GM21381 (cell line): ENCODE measurements around the gene SMOC1.

Experiments used
- ATAC-seq: cut with Tn5 transposase; IDR thresholded peaks from one replicate; pipeline ENCODE4 v1.9.1; 2021; ENCODE audit warnings: mild to moderate bottlenecking, moderate library complexity; ENCODE audit not compliant: unreplicated experiment

SMOC1 gene, protein sequence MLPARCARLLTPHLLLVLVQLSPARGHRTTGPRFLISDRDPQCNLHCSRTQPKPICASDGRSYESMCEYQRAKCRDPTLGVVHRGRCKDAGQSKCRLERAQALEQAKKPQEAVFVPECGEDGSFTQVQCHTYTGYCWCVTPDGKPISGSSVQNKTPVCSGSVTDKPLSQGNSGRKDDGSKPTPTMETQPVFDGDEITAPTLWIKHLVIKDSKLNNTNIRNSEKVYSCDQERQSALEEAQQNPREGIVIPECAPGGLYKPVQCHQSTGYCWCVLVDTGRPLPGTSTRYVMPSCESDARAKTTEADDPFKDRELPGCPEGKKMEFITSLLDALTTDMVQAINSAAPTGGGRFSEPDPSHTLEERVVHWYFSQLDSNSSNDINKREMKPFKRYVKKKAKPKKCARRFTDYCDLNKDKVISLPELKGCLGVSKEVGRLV

DNA sequence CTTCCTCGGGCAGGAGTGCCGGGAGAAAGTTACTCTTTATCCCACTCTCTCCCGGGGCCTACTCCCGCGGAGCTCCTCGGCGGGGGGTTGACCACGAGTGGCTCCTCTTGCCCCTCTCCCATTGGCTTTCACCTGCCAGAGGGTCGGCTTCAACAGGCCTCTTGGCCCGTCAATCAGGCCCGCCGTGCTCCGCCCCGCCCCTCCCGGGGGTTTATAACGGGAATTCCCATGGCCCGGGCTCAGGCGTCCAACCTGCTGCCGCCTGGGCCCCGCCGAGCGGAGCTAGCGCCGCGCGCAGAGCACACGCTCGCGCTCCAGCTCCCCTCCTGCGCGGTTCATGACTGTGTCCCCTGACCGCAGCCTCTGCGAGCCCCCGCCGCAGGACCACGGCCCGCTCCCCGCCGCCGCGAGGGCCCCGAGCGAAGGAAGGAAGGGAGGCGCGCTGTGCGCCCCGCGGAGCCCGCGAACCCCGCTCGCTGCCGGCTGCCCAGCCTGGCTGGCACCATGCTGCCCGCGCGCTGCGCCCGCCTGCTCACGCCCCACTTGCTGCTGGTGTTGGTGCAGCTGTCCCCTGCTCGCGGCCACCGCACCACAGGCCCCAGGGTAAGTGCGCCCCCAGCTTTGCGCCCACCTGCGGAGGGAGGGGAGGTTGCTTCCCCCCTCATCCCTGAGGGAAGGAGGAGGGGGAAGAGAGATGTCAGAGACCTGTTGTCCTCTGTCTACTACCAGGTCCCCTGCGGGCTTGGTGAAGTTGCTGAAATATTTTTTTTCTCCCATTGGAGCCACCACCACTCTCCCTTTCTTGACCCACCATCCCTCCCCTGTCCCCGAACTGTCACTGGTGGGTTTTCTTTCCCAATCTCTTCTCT is at the start of gene SMOC1:
SMOC1 (plus strand) TSS at position 242 of the 869 bp plus-strand sequence; CDS start at position 505, 263 bp downstream.
- ATAC-seq: no peak

DNA sequence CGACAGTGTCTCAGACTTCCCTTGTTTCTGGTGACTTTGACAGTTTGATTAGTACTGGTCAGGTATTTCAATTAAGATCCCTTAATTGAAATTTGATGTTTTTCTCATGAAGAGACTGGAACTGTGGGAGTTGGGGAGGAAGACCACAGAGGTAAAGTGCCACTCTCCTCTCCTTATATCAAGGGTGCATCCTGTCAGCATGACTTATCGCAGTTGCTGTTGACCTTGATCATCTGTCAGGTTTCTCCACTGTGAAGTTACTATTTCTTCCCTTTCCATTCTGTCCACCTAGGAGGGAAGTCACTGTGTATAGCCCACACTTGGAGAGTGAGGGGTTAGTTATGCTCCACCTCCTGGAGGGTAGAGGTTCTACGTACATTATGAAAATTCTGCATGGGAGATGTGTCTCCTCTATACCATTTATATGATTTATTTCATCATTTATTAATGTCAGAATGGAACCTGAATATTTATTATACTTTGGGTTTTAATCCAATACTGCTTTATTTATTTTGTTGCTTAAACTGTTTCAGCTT is 40.3 kb upstream of the SMOC1 start:
- ATAC-seq: no peak

- ATAC-seq: no peak
These were observed 39.6 kb upstream of the SMOC1 start for GRCh38 chr14:69839661-69840060.

GRCh38 chr14:69841656-69842055 is 37.6 kb upstream of the SMOC1 start:
- ATAC-seq: no peak

- ATAC-seq: no peak
These were observed 36.4 kb upstream of the SMOC1 start for GRCh38 chr14:69842686-69843420.

DNA sequence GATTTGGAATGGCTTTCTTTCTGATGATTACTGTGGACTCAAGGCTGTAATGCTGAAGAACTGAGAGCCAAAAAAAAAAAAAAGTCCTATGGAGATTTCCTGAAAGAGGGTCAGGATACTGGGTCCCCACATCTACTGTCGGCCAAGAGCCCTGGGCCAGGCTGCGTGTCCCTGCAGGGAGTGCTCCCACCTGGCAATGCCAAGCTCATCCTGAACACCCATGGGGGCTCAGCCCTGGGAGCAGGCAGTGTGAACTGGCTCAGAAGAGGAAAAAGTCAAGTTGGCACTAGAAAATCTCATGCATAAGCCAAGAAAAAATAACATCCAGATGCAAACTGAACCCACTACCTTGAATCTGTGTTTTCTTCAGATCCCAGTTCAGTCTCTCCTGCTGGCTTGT is 35.0 kb upstream of the SMOC1 start:
- no peak for ATAC-seq

DNA sequence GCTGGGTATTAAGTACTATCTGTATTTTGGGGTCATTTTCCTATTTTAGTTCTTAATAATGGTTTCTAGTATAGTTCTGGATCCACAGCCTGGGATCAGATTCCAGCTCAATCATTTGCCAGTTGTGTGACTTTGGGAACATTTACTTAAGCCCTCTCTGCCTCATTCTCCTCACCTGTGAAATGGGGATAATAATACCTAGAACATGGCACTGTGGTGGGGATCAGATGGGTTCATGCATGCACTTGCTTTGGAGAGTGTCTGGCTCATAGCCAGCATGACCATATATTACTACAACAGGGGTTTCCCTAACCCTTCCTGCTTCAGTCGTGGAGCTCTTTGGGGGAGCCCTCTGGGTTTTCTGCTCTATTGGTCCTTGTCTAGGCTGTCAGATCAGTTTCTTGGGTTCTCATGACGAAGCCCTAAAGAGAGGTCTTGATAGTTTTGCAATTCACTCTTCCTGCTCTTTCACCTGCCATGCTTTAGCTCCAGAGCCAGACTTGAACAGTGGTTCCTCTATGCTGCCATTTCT is 34.1 kb upstream of the SMOC1 start:
- no peak for ATAC-seq

DNA sequence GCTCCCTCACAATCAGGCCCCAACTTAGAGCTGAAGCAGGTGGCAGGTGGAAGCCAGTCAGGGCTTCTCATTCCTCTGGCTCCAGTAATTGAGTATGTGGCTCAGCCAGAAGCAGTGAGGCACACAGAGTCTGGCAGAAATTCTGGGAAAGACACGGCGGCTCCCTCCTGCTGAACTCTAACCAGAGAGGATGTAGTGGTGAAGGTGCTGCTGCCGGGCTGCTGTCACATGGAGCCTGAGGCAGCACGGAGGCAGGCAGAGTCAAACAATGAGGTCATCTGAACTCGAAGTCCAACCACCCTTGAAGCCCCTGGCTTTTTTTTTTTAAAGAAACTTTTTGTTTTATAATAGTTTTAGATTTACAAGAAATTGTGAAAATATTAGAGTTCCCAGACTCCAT is 33.4 kb upstream of the SMOC1 start:
- no peak for ATAC-seq

DNA sequence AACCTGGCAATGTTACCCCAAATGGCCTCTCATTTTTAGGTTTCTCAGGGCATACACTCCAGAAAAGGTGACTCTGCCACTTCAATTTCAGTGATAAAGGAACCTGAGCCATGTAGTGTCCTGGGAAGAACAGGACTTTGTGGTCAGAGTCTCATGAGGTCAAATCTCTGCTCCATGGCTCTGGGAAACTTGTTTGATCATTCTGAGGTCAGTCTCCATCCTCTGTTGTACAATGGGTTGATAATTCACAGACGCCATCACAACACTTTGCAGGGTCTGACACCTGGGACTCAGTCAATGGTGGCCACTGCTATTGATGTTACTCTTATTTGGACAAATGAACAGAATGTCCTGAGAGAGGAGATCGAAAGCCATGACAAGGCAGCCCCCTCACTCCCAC is 31.1 kb upstream of the SMOC1 start:
- ATAC-seq: no peak

GRCh38 chr14:69848903-69849391 is 30.3 kb upstream of the SMOC1 start:
- ATAC-seq: no peak

GRCh38 chr14:69850086-69850735 is 29.0 kb upstream of the SMOC1 start:
- no peak for ATAC-seq

- no peak for ATAC-seq
These were observed 28.5 kb upstream of the SMOC1 start for GRCh38 chr14:69850736-69851112.

DNA sequence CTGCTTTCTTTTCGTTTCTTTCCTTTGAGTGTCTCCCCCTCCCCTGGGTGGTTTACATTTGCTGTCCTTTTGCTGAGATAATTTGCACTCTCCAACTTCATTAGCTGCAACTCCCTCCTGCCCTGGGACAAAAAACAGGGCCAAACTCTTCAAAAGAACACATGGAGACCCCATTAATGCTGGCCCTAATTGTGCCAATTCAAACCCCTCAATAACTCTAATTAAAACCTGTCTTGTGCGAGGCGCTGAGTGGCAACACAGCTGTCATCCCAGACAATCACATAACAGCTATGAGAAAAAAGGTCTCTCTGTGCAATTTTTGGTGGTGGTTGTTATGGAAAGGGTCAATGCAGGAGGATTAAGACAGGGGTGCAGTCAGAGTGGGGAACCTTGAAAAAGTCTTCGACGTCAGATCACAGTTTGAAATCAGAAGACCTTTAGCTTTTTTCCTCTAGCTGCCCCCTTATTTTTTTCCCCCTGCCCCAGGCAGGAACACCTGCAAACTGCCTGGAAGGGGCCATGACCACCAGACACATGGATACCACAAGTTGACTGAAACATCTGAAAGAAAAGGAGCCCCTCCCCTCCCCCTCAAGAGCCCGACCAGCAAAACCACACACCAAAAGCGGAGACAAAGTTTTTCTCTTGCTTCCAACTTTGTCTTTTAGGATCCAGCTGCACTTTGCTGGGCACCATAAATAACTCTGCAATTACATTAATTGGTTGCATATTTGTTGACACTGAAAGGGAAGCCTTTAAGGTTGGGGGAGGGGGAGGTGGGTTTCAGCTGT is 26.5 kb upstream of the SMOC1 start:
- ATAC-seq: no peak

DNA sequence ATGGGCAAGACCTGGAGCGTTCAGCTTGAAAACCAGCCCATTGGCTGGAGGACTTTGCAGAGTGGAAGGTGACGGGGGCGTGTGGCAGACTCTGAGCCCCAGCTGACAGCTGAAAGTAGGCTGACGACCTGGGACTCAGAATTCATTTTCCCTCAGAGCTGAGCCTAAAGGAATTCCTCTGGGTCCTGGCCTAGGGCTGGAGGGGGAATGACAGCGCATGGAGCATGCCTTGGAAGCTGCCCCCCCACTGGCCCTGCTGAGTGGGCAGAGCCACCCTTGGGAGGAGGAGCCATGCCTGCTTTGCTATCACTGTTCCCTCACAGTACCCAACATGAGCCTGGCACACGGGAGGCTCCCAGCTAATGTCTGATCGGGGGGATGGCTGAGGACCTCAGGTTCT is 25.4 kb upstream of the SMOC1 start:
- ATAC-seq: no peak

DNA sequence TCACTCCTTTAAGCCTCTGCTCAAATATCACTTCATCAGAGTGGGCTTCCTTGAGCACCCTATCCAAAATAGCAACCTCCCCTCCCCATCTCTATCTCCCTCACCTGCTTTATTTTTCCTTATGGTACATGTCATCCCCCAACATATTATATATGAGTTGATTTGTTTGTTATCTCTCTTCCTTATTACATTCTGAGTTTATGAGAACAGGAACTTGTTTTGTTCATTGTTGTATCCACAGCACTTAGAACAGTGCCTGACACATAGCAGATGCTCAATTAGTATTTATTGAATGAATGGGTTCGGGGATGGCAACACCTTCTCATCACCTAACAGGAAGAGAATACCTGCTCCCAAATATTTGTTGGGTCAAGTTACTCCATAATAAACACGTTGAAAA is 24.6 kb upstream of the SMOC1 start:
- ATAC-seq: no peak

GRCh38 chr14:69855180-69855832 is 23.9 kb upstream of the SMOC1 start:
- ATAC-seq: no peak

DNA sequence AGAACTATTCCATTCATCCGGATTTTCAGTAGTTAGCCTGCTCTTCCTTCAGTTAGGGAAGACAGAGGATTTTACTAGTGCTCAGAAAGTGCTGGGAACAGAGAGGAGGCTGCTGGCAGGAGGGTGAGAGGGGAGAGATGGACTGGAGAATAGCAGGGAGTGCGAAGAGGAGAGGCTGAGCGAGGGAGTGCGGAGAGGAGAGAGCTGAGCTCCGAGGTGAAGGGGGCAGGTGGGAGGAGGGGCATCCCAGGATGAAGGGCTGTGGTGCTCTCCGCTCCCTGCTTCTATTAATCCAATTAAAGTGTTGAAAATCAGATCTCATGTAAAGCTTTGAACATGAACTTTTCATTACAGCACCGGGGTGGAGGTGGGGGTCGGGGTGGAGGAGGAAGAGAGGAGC is 20.4 kb upstream of the SMOC1 start:
- ATAC-seq: no peak

DNA sequence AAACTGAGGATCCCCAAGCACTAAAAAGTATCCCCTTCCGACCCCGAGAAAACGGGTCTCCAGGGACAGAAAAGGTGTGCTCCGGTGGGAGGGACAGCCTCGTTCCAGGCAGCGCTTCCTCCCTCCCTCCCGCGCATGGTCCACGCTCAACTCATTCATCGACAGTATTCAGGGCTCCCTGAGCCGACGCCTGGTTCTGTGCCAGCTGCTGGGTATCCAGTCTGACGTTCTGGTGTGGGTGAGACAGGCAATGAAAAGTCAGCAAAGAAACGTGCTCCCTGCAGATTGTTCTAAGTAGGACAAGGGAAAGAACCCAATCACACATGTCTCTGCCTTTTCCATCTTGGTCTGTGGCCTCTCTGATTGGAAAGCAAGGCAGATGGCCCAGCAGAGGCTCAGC is 19.6 kb upstream of the SMOC1 start:
- ATAC-seq: no peak

- ATAC-seq: no peak
These were observed 19.0 kb upstream of the SMOC1 start for GRCh38 chr14:69860221-69860620.
